OCI-LY3 (cell line): ENCODE data around the gene LPP.

Source experiments
- H2AFZ ChIP-seq: fragments of 200-600, 300-600 bp; shearing (Covaris generic); 2 replicates; pipeline ENCODE4 v1.6.0; 2014; ENCODE audit warnings: antibody characterized with exemption, low read depth, low read length
- H3K27ac ChIP-seq: fragments of 200-600, 300-600 bp; sonication (generic); 2 replicates; pipeline ENCODE4 v1.5.1; 2014; ENCODE audit warnings: mild to moderate bottlenecking, low read length, moderate library complexity, mixed read lengths
- H3K27me3 ChIP-seq: fragments of 200-600, 300-600 bp; sonication (generic); 2 replicates; pipeline ENCODE4 v1.6.1; 2014; ENCODE audit warnings: low read depth, low read length, mixed read lengths
- H3K36me3 ChIP-seq: fragments of 200-600, 300-600 bp; sonication (generic); replicated peaks from 2 replicates; pipeline ENCODE3; 2014; ENCODE audit warnings: low read depth, low read length, mixed read lengths
- H3K4me1 ChIP-seq: fragments of 300-600, 200-600 bp; sonication (generic); 2 replicates; pipeline ENCODE4 v1.6.1; 2014; ENCODE audit warnings: low read length, mixed read lengths
- H3K4me2 ChIP-seq: fragments of 200-600, 300-600 bp; sonication (generic); 2 replicates; pipeline ENCODE4 v1.6.1; 2014; ENCODE audit warnings: low read length, mixed read lengths
- H3K4me3 ChIP-seq: fragments of 300-600, 200-600 bp; sonication (generic); 2 replicates; pipeline ENCODE4 v1.5.1; 2014; ENCODE audit warnings: antibody characterized with exemption, mild to moderate bottlenecking, low read length, moderate library complexity
- H3K79me2 ChIP-seq: fragments of 300-600, 200-600 bp; shearing (Covaris generic); 2 replicates; pipeline ENCODE4 v1.6.1; 2014; ENCODE audit warnings: mild to moderate bottlenecking, low read length, mixed read lengths
- H3K9ac ChIP-seq: fragments of 300-600, 200-600 bp; shearing (Covaris generic); 2 replicates; pipeline ENCODE4 v1.6.0; 2014; ENCODE audit warnings: mild to moderate bottlenecking, low read length, moderate library complexity
- H3K9me3 ChIP-seq: fragments of 200-600, 300-600 bp; shearing (Covaris generic); 2 replicates; pipeline ENCODE4 v1.6.1; 2014; ENCODE audit warnings: low read length, mixed read lengths; ENCODE audit not compliant: insufficient read depth
- H4K20me1 ChIP-seq: fragments of 200-600, 300-600 bp; sonication (generic); 2 replicates; pipeline ENCODE4 v1.6.1; 2016; ENCODE audit warnings: low read length, mixed read lengths; ENCODE audit not compliant: insufficient read depth
- EZH2phosphoT487 ChIP-seq: fragments of 200-600 bp; shearing (Covaris generic); IDR thresholded peaks from 2 replicates; pipeline ENCODE4 v1.6.1; 2018; ENCODE audit warnings: antibody characterized with exemption, mixed run types, low read depth
- TF ChIP-seq, protein P1 (sequence below): fragments of 200-600, 300-600 bp; sonication (generic); IDR thresholded peaks from 2 replicates; pipeline ENCODE4 v1.5.1; 2014; ENCODE audit warnings: antibody characterized with exemption, low read length, low read depth

The LPP gene

GRCh38 chr3:188602620-188603019 lies 448.7 kb downstream of the LPP start:
- H4K20me1 ChIP-seq: no peaks in the 10 kb centered on the region
- H3K4me3 ChIP-seq: no peak overlapping the region
- no peak overlapping the region for H2AFZ ChIP-seq
- no peaks in the 10 kb centered on the region for H3K36me3 ChIP-seq
- no peaks in the 10 kb centered on the region for H3K9me3 ChIP-seq
- H3K27me3 ChIP-seq: no peaks in the 10 kb centered on the region
- H3K79me2 ChIP-seq: no peaks in the 10 kb centered on the region
- no peak overlapping the region for H3K27ac ChIP-seq
- H3K4me1 ChIP-seq: peaks cover 42% of the 10 kb centered on the region
- H3K4me2 ChIP-seq: no peak overlapping the region
- no peak overlapping the region for H3K9ac ChIP-seq
- TF ChIP-seq, protein P1, sequence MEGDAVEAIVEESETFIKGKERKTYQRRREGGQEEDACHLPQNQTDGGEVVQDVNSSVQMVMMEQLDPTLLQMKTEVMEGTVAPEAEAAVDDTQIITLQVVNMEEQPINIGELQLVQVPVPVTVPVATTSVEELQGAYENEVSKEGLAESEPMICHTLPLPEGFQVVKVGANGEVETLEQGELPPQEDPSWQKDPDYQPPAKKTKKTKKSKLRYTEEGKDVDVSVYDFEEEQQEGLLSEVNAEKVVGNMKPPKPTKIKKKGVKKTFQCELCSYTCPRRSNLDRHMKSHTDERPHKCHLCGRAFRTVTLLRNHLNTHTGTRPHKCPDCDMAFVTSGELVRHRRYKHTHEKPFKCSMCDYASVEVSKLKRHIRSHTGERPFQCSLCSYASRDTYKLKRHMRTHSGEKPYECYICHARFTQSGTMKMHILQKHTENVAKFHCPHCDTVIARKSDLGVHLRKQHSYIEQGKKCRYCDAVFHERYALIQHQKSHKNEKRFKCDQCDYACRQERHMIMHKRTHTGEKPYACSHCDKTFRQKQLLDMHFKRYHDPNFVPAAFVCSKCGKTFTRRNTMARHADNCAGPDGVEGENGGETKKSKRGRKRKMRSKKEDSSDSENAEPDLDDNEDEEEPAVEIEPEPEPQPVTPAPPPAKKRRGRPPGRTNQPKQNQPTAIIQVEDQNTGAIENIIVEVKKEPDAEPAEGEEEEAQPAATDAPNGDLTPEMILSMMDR: no peak
- TF ChIP-seq EZH2phosphoT487: no peak

- peaks cover 3% of the 10 kb centered on the region for H3K36me3 ChIP-seq
- H3K9me3 ChIP-seq: no peaks in the 10 kb centered on the region
- no peaks in the 10 kb centered on the region for H3K79me2 ChIP-seq
- H2AFZ ChIP-seq: no peak overlapping the region
- no peak overlapping the region for H3K4me3 ChIP-seq
- H3K27me3 ChIP-seq: no peaks in the 10 kb centered on the region
- peaks cover 39% of the 10 kb centered on the region for H3K4me1 ChIP-seq
- no peak overlapping the region for H3K27ac ChIP-seq
- TF ChIP-seq, protein P1: no peak
- no peak for TF ChIP-seq EZH2phosphoT487
- H4K20me1 ChIP-seq: no peaks in the 10 kb centered on the region
- H3K9ac ChIP-seq: no peak overlapping the region
- H3K4me2 ChIP-seq: no peak overlapping the region
These were observed 450.7 kb downstream of the LPP start for GRCh38 chr3:188604651-188605050.

GRCh38 chr3:188605231-188605630 lies 451.3 kb downstream of the LPP start:
- Histone ChIP-seq H3K9ac (no peak overlapping the region), H3K27ac (no peak overlapping the region), H3K36me3 (peaks cover 3% of the 10 kb centered on the region), H3K27me3 (no peaks in the 10 kb centered on the region), H2AFZ (no peak overlapping the region), H3K4me3 (no peak overlapping the region), H3K4me1 (peaks cover 36% of the 10 kb centered on the region), H3K4me2 (no peak overlapping the region), H3K79me2 (no peaks in the 10 kb centered on the region), H4K20me1 (no peaks in the 10 kb centered on the region), H3K9me3 (no peaks in the 10 kb centered on the region)
- no peak for TF ChIP-seq EZH2phosphoT487
- TF ChIP-seq, protein P1: no peak

- Histone ChIP-seq H3K27me3 (no peaks in the 10 kb centered on the region), H3K4me1 (peaks cover 36% of the 10 kb centered on the region), H2AFZ (no peak overlapping the region), H3K79me2 (no peaks in the 10 kb centered on the region), H3K9me3 (no peaks in the 10 kb centered on the region), H4K20me1 (no peaks in the 10 kb centered on the region), H3K9ac (peak overlapping the region; percentile 75), H3K27ac (peak overlapping the region; percentile 86), H3K4me2 (peak overlapping the region; percentile 68), H3K4me3 (peak overlapping the region; percentile 50), H3K36me3 (peaks cover 3% of the 10 kb centered on the region)
- TF ChIP-seq, protein P1: no peak
- no peak for TF ChIP-seq EZH2phosphoT487
These were observed 451.9 kb downstream of the LPP start for GRCh38 chr3:188605905-188606304.
